Spleen (tissue), 7 donors: ENCODE results near the gene CCDC74A.

Experiments used
- POLR2A ChIP-seq, 3 donors: fragments of 450-650 bp; IDR thresholded peaks; one replicate each; pipeline ENCODE4 v1.5.1; 2017; ENCODE audit warnings: antibody characterized with exemption in 3 of 3, mild to moderate bottlenecking in 1 of 3
- POLR2AphosphoS5 ChIP-seq, 3 donors: sonication (generic); formaldehyde crosslinking; IDR thresholded peaks; one replicate each; pipeline ENCODE4 v1.5.1; 2017; ENCODE audit warnings: antibody characterized with exemption in 3 of 3
- TF ChIP-seq, protein P1 (sequence below), 11 experiments: fragments of 200-600 bp in 7 of 11; fragments of 450-650 bp in 4 of 11; sonication (generic) in 4 of 11; IDR thresholded peaks in 8 of 11; conservative IDR thresholded peaks in 3 of 11; 1 replicate in 7 of 11; 2 replicates in 4 of 11; pipeline versions ENCODE4 v1.4.0 to v1.8.0; 2016 to 2021; ENCODE audit warnings: antibody characterized with exemption in 11 of 11, inconsistent platforms in 4 of 11, mild to moderate bottlenecking in 1 of 11
- donor health status: DM: no; HTN: no; CAD: no; lungs with moderate emphysema.
- donor health status: DM: no; HTN: no; CAD: no.
- donor health status: DM: no; HTN: no; CAD: no.

DNA sequence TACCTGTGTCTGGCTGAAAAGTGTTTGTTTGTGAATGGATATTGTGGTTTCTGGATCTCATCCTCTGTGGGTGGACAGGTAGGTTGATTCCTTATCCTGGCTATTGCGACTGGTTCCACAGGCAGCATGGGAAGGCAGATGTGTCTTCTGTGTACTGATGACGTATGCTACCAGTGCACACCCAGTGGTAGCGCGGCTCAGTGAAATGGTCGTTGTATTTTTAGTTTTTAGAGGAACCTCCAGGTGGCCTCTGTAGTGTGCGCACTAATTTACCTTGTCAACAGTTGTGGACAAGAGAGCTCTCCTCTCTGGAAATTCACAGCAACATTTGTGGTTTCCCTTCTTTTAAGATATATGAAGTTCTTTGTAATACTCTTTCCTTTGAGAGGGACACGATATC, 52.5 kb downstream of the CCDC74A start:
- TF ChIP-seq, protein P1, sequence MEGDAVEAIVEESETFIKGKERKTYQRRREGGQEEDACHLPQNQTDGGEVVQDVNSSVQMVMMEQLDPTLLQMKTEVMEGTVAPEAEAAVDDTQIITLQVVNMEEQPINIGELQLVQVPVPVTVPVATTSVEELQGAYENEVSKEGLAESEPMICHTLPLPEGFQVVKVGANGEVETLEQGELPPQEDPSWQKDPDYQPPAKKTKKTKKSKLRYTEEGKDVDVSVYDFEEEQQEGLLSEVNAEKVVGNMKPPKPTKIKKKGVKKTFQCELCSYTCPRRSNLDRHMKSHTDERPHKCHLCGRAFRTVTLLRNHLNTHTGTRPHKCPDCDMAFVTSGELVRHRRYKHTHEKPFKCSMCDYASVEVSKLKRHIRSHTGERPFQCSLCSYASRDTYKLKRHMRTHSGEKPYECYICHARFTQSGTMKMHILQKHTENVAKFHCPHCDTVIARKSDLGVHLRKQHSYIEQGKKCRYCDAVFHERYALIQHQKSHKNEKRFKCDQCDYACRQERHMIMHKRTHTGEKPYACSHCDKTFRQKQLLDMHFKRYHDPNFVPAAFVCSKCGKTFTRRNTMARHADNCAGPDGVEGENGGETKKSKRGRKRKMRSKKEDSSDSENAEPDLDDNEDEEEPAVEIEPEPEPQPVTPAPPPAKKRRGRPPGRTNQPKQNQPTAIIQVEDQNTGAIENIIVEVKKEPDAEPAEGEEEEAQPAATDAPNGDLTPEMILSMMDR (IDR thresholded peaks at IDR 0.05 in 8 of 11, conservative IDR thresholded peaks at IDR 0.05 in 3 of 11), result no peak
- no peak for TF ChIP-seq POLR2A (IDR thresholded peaks at IDR 0.05)
- TF ChIP-seq POLR2AphosphoS5 (IDR thresholded peaks at IDR 0.05), result no peak
